ENCODE results near the gene CELSR2.

CELSR2 gene

DNA sequence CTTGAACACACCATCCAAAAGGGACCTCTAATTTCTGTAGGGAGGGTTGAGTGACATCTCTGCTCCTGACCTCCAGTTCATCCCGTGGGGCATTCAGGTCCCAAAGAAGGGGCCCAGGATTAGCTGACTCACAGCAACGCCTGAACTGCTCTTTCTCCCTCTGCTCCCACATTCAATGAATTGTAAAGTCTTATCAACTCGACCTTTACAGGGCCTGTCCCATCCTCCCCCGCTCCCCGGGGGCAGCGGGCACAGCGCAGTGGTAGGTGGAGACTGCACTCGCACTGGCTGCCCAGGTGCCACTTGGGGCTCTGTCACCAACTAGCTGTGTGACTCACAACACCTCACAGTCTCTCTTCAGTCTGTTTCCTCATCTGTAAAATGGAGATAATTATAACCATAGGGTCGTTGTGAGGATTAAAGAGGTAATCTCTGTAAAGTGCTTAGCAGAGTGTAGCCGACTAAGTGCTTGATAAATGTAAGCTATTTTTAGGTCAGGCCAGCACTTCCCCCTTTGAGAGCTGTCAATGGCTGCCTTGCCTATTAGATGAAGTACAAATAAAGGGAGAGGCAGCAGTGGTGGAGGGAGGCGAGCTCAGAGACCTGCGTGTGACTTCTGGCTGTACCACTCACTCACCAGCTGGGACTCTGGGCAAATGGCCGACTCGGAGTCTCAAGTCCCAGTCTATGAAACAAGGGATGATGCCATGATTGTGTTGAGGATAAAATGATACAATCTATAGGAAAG is 58.1 kb downstream of the CELSR2 start:
- DNase-seq: peak; percentile 69

DNA sequence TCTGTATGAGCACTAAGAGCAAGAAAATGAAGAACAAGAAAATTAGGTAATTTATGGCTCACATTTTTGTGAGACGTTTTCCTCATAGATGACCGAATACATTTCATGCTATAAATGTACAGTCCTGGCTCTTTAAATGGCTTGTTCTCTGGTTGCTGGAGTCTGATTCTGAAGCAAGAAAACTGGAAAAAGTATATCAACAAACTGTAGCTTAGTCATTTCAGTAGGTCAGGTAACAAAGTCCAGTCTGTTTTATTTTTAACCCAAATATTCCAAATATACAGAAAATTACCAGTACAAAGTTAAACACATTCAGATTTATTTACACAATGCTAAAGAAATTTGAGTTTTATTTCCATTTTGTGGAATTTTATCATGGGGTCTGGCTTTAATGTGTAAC is 60.0 kb downstream of the CELSR2 start:
- DNase-seq: no peak

- no peak for DNase-seq
Observed at GRCh38 chr1:109312246-109312645, 62.9 kb downstream of the CELSR2 start.

- no peak for DNase-seq
Observed at GRCh38 chr1:109312978-109313775, 63.8 kb downstream of the CELSR2 start.

GRCh38 chr1:109314795-109315194 is 65.5 kb downstream of the CELSR2 start:
- no peak for DNase-seq

GRCh38 chr1:109315288-109315687 is 65.9 kb downstream of the CELSR2 start:
- DNase-seq: no peak

DNA sequence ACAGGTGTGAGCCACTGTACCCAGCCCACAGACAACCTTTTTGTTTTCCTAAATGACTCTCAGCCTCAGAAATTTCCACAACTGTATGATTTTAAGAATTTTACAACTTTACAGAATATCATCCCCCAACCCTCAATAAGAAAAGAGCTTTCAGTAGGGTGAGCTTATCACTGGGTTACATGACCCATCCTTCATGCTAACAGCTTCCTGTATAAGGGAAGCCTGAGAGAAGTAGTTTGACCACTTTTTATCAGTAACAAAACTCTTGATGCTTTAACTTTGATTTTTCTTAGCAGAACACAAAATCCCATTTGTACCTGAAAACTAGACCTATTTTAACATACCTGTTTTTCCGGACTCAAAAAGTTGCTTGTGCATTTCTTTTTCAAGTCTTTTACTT is 67.2 kb downstream of the CELSR2 start:
- DNase-seq: no peak

- no peak for DNase-seq
Observed at GRCh38 chr1:109319114-109319513, 69.8 kb downstream of the CELSR2 start.

- no peak for DNase-seq
Observed at GRCh38 chr1:109322974-109323373, 73.6 kb downstream of the CELSR2 start.

Measured in NCI-H69 (cell line).